HS-27A (cell line): ENCODE results near the gene PCDHB13.
"Not testable (repeated sequence)": the region's sequence is repeated elsewhere in the genome, so short reads cannot be mapped to it uniquely, and the experiment has no call there.

Experiments
- DNase-seq: peaks from one replicate; pipeline ENCODE4 v3.0.0-alpha.2; 2012; ENCODE audit warnings: low read depth, missing footprints

The PCDHB13 gene

DNA sequence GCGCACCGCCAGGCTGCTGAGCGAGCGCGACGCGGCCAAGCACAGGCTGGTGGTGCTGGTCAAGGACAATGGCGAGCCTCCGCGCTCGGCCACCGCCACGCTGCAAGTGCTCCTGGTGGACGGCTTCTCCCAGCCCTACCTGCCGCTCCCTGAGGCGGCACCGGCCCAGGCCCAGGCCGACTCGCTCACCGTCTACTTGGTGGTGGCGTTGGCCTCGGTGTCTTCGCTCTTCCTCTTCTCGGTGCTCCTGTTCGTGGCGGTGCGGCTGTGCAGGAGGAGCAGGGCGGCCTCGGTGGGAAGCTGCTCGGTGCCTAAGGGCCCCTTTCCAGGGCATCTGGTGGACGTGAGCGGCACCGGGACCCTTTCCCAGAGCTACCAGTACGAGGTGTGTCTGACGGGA, 12.1 kb upstream of the PCDHB13 start:
- DNase-seq, result not testable (repeated sequence)

DNA sequence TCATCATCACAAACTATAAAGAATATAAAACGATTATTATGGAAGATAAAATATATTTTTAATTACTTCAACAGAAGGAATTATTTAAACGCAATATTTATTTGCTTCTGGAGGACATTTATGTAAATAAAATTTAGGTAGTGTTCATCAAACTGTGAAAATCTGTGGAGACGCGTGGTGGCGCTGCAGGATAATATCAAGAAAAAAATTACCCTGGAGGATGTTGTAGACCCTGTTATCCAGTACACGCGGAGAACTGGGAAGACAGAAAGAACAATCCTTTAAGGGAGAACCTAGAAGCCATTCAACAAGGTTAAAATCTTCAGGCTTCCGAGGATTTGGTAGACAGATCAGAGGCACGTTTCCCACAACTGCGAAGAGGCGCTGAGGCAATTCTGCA, 5.2 kb upstream of the PCDHB13 start, which contains the start of gene PCDHB12:
TSS of gene PCDHB12 (plus strand) at position 242 of the 400 bp plus-strand sequence. CDS start 189 bp downstream, outside the sequence.
- DNase-seq, result no peak

DNA sequence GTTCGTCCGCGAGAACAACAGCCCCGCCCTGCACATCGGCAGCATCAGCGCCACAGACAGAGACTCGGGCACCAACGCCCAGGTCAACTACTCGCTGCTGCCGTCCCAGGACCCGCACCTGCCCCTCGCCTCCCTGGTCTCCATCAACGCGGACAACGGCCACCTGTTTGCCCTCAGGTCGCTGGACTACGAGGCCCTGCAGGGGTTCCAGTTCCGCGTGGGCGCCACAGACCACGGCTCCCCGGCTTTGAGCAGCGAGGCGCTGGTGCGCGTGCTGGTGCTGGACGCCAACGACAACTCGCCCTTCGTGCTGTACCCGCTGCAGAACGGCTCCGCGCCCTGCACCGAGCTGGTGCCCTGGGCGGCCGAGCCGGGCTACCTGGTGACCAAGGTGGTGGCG, 3.4 kb upstream of the PCDHB13 start:
- DNase-seq, result not testable (repeated sequence)

DNA sequence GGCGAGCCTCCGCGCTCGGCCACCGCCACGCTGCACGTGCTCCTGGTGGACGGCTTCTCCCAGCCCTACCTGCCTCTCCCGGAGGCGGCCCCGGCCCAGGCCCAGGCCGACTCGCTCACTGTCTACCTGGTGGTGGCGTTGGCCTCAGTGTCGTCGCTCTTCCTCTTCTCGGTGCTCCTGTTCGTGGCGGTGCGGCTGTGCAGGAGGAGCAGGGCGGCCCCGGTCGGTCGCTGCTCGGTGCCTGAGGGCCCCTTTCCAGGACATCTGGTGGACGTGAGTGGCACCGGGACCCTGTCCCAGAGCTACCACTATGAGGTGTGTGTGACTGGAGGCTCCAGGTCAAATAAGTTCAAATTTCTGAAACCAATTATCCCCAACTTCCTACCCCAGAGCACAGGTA, 2.9 kb upstream of the PCDHB13 start:
- not testable (repeated sequence) for DNase-seq

DNA sequence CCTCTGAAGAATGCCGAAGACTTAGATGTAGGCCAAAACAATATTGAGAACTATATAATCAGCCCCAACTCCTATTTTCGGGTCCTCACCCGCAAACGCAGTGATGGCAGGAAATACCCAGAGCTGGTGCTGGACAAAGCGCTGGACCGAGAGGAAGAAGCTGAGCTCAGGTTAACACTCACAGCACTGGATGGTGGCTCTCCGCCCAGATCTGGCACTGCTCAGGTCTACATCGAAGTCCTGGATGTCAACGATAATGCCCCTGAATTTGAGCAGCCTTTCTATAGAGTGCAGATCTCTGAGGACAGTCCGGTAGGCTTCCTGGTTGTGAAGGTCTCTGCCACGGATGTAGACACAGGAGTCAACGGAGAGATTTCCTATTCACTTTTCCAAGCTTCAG, 864 bp downstream of the PCDHB13 start:
- DNase-seq, result not testable (repeated sequence)

DNA sequence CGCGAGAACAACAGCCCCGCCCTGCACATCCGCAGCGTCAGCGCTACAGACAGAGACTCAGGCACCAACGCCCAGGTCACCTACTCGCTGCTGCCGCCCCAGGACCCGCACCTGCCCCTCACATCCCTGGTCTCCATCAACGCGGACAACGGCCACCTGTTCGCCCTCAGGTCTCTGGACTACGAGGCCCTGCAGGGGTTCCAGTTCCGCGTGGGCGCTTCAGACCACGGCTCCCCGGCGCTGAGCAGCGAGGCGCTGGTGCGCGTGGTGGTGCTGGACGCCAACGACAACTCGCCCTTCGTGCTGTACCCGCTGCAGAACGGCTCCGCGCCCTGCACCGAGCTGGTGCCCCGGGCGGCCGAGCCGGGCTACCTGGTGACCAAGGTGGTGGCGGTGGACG, 1.8 kb downstream of the PCDHB13 start:
- DNase-seq, result not testable (repeated sequence)

DNA sequence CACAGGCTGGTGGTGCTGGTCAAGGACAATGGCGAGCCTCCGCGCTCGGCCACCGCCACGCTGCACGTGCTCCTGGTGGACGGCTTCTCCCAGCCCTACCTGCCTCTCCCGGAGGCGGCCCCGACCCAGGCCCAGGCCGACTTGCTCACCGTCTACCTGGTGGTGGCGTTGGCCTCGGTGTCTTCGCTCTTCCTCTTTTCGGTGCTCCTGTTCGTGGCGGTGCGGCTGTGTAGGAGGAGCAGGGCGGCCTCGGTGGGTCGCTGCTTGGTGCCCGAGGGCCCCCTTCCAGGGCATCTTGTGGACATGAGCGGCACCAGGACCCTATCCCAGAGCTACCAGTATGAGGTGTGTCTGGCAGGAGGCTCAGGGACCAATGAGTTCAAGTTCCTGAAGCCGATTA, 2.3 kb downstream of the PCDHB13 start:
- DNase-seq, result not testable (repeated sequence)

DNA sequence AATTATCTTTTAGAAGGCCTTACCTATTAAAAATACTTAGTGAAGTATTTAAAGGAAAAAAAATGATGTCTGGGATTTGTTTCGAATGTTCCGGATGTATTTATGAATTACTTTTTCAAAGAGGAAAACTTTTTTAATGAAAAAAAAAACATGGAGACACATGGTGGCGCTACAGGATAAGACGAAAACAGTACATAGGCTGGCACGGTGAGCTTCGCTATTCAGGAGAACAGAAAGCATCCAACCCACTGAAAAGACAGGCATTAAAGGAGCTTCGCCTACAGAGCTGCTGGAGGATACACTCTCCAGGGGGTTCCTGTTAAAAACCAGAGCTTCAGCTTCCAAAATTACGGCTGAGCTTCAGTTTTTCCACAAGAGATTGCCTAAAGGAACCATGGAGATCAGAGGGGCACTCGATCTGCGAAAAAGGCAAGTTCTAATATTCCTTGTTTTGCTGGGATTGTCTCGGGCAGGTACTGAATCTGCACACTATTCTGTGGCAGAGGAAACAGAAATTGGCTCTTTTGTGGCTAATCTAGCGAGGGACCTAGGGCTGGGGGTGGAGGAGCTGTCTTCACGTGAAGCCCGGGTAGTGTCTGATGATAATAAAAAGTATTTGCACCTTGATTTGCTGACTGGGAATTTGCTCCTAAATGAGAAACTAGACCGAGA, 9.5 kb downstream of the PCDHB13 start, which contains the start of gene PCDHB14:
TSS of gene PCDHB14 (plus strand) at position 232 of the 672 bp plus-strand sequence. CDS start at position 395, 163 bp downstream.
- no peak for DNase-seq

DNA sequence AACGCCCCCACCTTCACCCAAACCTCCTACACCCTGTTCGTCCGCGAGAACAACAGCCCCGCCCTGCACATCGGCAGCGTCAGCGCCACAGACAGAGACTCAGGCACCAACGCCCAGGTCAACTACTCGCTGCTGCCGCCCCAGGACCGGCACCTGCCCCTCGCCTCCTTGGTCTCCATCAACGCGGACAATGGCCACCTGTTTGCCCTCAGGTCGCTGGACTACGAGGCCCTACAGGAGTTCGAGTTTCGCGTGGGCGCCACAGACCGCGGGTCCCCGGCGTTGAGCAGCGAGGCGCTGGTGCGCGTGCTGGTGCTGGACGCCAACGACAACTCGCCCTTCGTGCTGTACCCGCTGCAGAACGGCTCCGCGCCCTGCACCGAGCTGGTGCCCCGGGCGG, 11.1 kb downstream of the PCDHB13 start:
- not testable (repeated sequence) for DNase-seq

DNA sequence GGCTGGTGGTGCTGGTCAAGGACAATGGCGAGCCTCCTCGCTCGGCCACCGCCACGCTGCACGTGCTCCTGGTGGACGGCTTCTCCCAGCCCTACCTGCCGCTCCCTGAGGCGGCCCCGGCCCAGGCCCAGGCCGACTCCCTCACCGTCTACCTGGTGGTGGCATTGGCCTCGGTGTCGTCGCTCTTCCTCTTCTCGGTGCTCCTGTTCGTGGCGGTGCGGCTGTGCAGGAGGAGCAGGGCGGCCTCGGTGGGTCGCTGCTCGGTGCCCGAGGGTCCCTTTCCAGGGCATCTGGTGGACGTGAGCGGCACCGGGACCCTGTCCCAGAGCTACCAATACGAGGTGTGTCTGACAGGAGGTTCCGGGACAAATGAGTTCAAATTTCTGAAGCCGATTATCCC, 11.7 kb downstream of the PCDHB13 start:
- not testable (repeated sequence) for DNase-seq

DNA sequence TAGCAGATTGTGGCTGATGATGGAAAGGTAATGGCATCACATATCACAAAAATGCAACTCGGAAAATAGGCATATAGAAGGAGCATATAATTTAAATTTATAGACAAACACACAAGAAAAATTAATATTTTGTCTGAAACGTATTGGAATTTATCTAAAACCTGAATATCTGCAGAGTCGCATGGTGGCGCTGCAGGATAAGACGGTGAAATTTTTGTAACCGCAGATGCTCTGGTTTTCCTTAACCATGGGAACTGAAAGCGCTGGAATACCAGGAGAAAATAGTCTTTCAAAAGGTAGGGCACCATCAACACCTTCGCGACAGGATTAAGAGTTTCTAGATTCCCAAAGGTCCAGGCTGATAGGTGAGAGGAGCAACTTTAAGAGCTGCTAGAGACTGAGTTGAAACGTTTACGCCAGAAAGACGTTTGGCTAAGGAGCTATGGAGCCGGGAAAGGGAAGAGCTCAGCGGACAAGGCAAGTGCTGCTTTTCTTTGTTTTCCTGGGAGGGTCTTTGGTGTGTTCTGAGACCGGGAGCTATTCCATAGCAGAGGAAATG, 20.5 kb downstream of the PCDHB13 start:
- DNase-seq, result no peak

DNA sequence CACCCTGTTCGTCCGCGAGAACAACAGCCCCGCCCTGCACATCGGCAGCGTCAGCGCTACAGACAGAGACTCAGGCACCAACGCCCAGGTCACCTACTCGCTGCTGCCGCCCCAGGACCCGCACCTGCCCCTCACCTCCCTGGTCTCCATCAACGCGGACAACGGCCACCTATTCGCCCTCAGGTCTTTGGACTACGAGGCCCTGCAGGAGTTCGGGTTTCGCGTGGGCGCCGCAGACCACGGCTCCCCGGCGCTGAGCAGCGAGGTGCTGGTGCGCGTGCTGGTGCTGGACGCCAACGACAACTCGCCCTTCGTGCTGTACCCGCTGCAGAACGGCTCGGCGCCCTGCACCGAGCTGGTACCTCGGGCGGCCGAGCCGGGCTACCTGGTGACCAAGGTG, 22.2 kb downstream of the PCDHB13 start:
- not testable (repeated sequence) for DNase-seq

DNA sequence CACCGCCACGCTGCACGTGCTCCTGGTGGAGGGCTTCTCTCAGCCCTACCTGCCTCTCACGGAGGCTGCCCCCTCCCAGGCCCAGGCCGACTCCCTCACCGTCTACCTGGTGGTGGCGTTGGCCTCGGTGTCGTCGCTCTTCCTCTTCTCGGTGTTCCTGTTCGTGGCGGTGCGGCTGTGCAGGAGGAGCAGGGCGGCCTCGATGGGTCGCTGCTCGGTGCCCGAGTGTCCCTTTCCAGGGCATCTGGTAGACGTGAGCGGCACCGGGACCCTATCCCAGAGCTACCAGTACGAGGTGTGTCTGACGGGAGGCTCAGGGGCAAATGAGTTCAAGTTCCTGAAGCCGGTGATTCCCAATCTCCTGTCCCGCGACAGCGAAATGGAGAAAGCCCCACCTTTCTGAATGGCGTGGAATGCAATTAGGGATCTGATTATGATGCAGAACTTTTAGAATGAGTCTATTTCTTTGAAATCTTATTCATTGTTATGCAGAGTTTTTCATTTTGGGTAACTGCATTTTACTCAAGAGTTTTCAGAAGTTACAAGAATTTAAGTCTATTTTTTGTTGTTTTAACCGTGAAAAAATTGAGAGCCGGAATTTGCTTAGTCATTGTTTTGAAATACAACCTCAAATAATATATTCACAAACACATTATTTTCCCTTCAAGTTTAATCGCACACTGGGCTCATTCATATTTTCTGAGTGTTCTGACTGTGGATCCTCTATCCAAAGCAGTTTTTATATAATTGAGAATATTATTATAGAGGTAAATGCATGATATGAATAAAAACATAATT, 23.0 kb downstream of the PCDHB13 start:
- DNase-seq, result no peak

DNA sequence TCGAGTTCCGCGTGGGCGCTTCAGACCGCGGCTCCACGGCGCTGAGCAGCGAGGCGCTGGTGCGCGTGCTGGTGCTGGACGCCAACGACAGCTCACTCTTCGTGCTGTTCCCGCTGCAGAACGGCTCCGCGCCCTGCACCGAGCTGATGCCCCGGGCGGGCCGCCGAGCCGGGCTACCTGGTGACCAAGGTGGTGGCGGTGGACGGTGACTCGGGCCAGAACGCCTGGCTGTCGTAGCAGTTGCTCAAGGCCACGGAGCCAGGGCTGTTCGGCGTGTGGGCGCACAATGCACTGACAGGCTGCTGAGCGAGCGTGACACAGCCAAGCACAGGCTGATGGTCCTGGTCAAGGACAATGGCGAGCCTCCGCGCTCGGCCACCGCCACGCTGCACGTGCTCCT, 27.8 kb downstream of the PCDHB13 start:
- DNase-seq, result no peak

DNA sequence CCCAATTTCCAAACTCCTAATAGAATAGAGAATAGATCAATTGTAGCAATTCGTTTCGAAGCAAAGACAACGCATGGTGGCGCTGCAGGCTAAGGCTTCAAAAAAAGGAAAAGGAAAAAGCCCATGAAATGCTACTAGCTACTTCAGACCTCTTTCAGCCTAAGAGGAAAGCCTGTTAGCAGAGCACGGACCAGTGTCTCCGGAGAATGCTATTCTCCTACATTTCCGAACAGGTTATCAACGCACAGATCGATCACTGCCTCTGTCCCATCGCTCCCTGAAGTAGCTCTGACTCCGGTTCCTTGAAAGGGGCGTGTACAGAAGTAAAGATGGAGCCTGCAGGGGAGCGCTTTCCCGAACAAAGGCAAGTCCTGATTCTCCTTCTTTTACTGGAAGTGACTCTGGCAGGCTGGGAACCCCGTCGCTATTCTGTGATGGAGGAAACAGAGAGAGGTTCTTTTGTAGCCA, 31.6 kb downstream of the PCDHB13 start, which contains the start of gene PCDHB15:
TSS of gene PCDHB15 (plus strand) at position 146 of the 468 bp plus-strand sequence. CDS start at position 330, 184 bp downstream.
- no peak for DNase-seq

DNA sequence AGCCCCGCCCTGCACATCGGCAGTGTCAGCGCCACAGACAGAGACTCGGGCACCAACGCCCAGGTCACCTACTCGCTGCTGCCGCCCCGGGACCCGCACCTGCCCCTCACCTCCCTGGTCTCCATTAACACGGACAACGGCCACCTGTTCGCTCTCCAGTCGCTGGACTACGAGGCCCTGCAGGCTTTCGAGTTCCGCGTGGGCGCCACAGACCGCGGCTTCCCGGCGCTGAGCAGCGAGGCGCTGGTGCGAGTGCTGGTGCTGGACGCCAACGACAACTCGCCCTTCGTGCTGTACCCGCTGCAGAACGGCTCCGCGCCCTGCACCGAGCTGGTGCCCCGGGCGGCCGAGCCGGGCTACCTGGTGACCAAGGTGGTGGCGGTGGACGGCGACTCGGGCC, 33.3 kb downstream of the PCDHB13 start:
- DNase-seq, result not testable (repeated sequence)

DNA sequence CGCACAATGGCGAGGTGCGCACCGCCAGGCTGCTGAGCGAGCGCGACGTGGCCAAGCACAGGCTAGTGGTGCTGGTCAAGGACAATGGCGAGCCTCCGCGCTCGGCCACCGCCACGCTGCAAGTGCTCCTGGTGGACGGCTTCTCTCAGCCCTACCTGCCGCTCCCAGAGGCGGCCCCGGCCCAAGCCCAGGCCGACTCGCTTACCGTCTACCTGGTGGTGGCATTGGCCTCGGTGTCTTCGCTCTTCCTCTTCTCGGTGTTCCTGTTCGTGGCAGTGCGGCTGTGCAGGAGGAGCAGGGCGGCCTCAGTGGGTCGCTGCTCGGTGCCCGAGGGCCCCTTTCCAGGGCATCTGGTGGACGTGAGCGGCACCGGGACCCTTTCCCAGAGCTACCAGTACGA, 33.7 kb downstream of the PCDHB13 start:
- not testable (repeated sequence) for DNase-seq

DNA sequence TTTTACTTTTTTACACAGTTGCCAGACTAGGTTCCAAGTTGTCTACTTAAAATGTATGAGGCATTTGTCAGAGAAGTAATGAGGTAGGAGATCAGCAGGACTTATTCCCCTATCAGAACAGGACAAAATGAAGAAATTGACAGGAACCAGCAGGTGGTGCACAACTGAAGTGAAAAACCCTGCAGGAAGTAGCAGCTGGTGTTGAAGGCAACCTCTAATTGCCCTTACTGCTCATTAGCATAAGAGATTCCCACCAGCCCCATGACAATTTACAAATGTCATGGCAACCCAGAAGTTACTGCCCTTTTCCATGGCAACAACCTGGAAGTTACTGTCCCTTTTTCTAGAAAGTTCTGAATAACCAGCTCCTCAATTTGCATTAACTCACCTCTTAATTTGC, 36.9 kb downstream of the PCDHB13 start:
- no peak for DNase-seq

DNA sequence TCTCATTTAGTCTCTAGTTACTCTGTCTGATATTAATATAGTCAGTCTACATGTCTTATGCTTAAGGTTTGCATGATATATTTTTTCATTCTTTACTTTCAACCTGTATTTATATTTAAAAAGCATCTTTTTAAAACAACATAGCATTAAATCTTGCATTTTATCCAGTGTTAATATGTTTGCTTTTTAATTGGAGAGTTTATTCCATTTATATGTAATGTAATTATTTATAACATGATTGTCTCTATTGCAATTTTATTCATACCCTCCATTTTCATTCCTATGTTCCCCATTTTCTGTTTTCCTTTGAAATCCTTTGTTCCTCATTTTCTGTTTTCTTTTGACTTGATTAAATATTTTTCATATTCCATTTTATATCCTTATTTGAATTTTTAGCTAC, 44.7 kb downstream of the PCDHB13 start:
- no peak for DNase-seq

DNA sequence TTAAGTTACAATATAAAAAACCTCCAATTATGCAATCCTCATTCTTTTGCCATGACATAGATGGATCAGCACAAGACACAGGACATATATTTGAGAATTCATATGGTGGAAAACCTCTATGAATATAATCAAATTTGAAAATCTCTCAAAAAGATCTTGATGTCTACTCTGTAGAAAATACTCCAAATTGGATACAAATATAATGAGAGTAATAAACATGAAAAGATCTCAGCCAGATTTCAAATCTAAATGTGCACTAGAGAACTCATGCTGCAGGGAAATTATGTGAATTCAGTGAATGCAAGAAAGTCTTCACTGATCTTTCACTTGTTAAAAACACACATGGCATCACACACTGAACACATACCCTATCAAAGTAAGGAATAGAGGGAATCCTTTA, 45.2 kb downstream of the PCDHB13 start:
- no peak for DNase-seq

DNA sequence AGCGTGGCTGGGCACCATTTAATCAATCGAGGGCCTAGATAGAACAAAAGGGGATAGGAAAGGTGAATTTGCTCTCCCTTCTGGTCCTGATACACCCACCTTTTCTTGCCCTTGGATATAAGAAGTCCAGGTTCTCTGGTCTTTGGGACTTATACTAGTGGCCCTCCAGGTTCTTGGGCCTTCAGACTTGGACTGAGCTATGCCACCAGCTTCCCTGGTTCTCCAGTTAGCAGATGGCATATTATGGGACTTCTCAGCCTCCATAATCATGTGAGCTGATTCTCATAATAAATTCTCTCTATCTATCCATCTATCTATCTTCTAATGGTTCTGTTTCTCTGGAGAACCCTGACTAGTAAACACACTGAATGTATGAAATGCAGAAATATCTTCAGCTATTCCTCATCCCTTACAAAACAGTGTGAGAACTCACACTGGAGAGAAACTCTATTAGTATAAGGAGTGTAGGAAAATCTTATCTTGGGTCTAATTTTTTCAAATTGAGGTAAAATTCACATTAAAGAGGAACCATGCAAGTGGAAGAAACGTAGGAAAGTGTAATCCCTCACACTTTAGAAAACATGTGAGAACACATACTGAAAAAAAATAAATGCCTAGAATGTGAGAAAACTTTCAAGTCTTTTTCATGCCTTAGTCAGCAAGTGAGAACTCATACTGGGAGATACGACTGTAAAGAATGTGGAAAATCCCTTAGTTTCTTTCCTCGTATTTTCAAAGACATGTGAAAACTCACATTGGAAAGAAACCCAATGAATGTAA, 46.9 kb downstream of the PCDHB13 start:
- no peak for DNase-seq

DNA sequence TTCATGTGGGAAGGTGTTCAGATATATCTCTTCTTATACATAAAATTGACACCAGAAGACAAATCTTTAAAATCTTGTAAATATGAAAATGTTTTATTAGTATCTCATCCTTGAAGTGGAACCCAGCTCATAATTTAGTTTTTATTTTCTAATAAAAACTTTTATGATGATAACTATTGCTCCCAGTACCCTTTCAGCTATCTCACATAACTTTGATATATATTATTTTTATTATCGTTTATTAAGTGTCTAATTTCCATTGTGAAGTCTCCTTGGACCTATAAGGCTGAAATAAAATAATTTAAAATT, 47.5 kb downstream of the PCDHB13 start:
- DNase-seq, result no peak
